ENCODE measurements around the gene C6orf120. TPM values are rescaled to one million over a fixed set of nuclear protein-coding genes. Genes with fewer than 3 reads are reported as not detected.

Gene C6orf120
- total RNA-seq, 1 donor, result 25.7 TPM

- H3K4me1 ChIP-seq (ENCODE audit: insufficient read depth, low read length), result peaks cover 35% of the 10 kb centered on the region
- H3K4me3 ChIP-seq (ENCODE audit: low read length), result peak overlapping the region; percentile 71
- no peaks in the 10 kb centered on the region for H3K9me3 ChIP-seq (ENCODE audit: low read depth, low read length)
These were observed 917 bp downstream of the C6orf120 start for GRCh38 chr6:169702840-169703246.

GRCh38 chr6:169707772-169708171, 5.8 kb downstream of the C6orf120 start:
- Histone ChIP-seq H3K27me3 (ENCODE audit: insufficient read depth, low read length) (no peaks in the 10 kb centered on the region), H3K4me3 (ENCODE audit: low read length) (no peak overlapping the region)

More at GRCh38 chr6:169702840-169703246, 917 bp downstream of the C6orf120 start:
- no peaks in the 10 kb centered on the region for H3K27me3 ChIP-seq (ENCODE audit: insufficient read depth, low read length)

GRCh38 chr6:169709293-169709692, 7.4 kb downstream of the C6orf120 start:
- no peaks in the 10 kb centered on the region for H3K27me3 ChIP-seq (ENCODE audit: insufficient read depth, low read length)
- peaks cover under 1% of the 10 kb centered on the region for H3K4me1 ChIP-seq (ENCODE audit: insufficient read depth, low read length)
- no peak overlapping the region for H3K4me3 ChIP-seq (ENCODE audit: low read length)
- H3K9me3 ChIP-seq (ENCODE audit: low read depth, low read length), result no peaks in the 10 kb centered on the region

More at GRCh38 chr6:169707772-169708171, 5.8 kb downstream of the C6orf120 start:
- Histone ChIP-seq H3K4me1 (ENCODE audit: insufficient read depth, low read length) (peaks cover 15% of the 10 kb centered on the region), H3K9me3 (ENCODE audit: low read depth, low read length) (no peaks in the 10 kb centered on the region)

- Histone ChIP-seq H3K27me3 (ENCODE audit: insufficient read depth, low read length) (no peaks in the 10 kb centered on the region), H3K9me3 (ENCODE audit: low read depth, low read length) (no peaks in the 10 kb centered on the region), H3K4me1 (ENCODE audit: insufficient read depth, low read length) (no peaks in the 10 kb centered on the region), H3K4me3 (ENCODE audit: low read length) (no peak overlapping the region)
These were observed 8.1 kb downstream of the C6orf120 start for GRCh38 chr6:169710009-169710408.

DNA sequence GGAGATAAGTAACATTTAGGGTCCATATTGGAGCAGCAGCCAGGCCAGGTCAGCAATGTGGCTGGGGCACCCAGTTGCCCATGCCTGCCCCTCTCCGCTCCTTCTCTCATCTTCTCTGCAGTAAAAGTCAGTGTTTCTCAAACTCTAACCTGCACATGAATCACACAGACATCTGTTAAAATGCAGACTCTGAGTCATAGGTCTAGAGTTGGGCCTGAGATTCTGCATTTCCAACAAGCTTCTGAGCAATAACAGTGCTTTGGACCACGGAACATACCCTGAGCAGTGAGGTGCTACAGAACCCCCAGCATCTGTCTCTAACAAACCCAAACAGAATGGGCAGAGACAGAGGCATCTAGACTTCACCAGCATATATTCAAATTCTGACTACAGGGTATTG, 12.3 kb downstream of the C6orf120 start:
- Histone ChIP-seq H3K27me3 (ENCODE audit: insufficient read depth, low read length) (no peaks in the 10 kb centered on the region), H3K9me3 (ENCODE audit: low read depth, low read length) (no peaks in the 10 kb centered on the region), H3K4me1 (ENCODE audit: insufficient read depth, low read length) (no peaks in the 10 kb centered on the region), H3K4me3 (ENCODE audit: low read length) (no peak overlapping the region)

DNA sequence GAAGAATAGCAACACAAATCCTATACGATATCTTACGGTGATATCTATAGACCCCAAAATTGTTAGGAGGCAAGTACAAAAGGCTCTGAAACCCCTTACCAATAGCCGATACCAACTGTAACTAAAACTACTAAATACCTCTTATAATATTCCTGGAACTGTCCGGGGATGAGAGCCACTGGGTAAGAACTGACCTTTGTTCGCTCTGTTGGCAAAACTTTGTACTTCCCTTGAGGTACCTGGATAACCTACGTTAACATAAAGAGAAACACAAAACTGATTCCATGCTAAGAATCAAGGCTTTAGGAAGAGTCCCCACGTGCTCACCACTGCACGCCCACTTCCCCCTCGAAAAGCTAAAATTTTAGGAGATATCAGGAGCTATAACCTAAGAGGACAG, 12.7 kb downstream of the C6orf120 start:
- Histone ChIP-seq H3K9me3 (ENCODE audit: low read depth, low read length) (no peaks in the 10 kb centered on the region), H3K4me3 (ENCODE audit: low read length) (no peak overlapping the region), H3K27me3 (ENCODE audit: insufficient read depth, low read length) (no peaks in the 10 kb centered on the region), H3K4me1 (ENCODE audit: insufficient read depth, low read length) (no peaks in the 10 kb centered on the region)

- Histone ChIP-seq H3K9me3 (ENCODE audit: low read depth, low read length) (no peaks in the 10 kb centered on the region), H3K4me3 (ENCODE audit: low read length) (no peak overlapping the region), H3K27me3 (ENCODE audit: insufficient read depth, low read length) (no peaks in the 10 kb centered on the region), H3K4me1 (ENCODE audit: insufficient read depth, low read length) (peaks cover 9% of the 10 kb centered on the region)
These were observed 17.2 kb downstream of the C6orf120 start for GRCh38 chr6:169719117-169719516.

DNA sequence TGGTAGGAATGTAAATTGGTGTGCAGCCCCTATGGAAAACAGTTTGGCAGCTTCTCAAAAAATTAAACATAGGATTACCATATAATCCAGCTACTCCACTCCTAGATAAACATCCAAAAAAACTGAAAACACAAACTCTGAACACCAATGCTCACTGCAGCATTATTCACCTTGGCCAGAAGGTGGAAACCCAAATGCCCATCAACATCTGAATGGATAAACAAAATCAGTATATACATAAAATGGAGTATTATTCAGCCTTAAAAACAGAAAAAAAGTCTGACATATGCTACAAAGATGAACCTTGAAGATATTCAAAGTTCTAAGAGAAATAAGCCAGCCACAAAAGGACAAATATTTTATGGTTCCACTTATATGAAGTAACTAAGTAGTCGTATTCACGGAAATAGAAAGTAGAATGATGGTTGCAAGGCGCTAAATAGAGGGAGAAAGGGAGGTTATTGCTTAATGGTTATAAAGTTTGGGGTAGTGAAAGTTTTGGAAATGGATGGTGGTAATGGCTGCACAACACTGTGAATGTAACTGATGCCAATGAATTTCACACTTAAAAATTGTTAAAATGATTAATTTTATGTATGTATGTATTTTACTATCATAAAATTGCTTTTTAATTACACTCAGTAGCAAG, 18.4 kb downstream of the C6orf120 start:
- no peak overlapping the region for H3K4me3 ChIP-seq (ENCODE audit: low read length)
- no peaks in the 10 kb centered on the region for H3K9me3 ChIP-seq (ENCODE audit: low read depth, low read length)

DNA sequence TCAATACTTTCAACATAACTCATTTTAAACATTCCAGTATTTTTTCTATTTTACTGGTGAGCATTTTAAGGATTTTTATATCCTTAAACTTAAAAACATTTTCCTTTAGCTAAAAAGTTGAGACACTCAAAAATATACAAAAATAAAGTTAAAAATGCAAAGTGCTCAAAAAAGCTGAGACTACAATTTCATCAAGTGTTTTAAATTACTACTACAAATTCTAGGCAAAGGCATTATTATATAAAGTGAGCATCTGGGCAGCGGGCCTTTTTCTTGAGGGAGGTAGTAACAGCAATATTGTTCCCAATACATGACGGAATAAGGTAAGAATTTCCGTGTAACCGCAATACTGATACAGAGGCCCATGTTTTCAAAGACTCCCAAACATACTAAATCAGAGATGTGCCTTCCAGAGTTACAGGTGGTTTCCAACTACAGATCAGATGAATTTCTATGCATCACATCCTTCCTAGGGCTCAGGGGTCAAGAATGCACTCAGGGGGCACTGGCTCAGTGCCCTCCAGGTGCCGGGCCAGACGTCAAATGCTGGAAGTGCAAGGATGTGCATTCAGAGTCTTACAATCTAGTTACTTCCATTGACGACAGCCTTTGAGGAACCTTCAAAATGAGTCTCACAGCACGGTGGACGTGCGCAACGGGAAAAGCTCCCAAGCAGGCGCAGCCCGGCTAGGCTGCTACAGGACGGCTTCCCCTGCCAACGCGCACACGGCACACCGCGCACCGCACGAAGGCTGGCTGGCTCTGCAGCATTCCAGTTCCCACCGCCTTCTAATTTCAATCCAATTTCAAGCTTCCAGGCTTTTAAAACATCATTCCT, 20.7 kb downstream of the C6orf120 start:
- peaks cover 18% of the 10 kb centered on the region for H3K4me1 ChIP-seq (ENCODE audit: insufficient read depth, low read length)
- H3K9me3 ChIP-seq (ENCODE audit: low read depth, low read length), result no peaks in the 10 kb centered on the region
- no peaks in the 10 kb centered on the region for H3K27me3 ChIP-seq (ENCODE audit: insufficient read depth, low read length)
- peak overlapping the region; percentile 57 for H3K4me3 ChIP-seq (ENCODE audit: low read length)

More for the DNA sequence above, 18.4 kb downstream of the C6orf120 start:
- H3K27me3 ChIP-seq (ENCODE audit: insufficient read depth, low read length), result no peaks in the 10 kb centered on the region
- peaks cover 14% of the 10 kb centered on the region for H3K4me1 ChIP-seq (ENCODE audit: insufficient read depth, low read length)

DNA sequence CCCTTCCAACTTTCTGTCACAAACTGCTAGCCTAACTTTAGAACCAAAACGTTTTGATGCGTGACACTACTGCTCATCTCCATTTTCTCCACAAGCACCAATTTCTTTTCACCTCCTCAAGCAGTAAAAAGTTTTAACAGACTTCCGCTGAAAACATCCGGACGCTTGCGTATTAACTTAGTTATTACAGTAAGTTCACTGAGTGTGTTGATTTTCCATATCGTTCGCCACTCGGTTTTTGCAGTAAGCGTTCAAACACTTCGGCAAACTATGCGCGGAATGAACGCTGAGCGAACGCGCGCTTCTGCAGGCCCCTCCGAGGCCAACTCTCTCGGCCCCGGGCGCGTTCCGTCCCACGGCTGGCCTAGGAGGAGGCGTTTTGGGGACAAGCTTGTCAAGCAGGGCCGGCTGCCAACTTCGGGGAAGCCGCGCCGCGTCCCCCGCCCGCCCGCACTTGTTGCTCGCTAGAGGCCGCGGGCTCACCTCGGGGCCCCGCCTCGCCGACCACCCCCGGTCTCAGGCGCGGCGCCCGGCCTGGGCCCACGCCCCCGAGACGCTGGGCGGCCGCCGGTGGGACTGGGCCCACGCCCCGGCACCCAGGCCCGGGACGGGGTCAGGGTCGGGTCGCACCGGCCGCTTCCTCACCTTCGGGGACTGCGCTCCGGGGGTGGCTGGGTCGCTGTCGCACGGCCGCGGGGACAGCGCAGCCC, 21.4 kb downstream of the C6orf120 start:
- no peaks in the 10 kb centered on the region for H3K9me3 ChIP-seq (ENCODE audit: low read depth, low read length)
- no peaks in the 10 kb centered on the region for H3K27me3 ChIP-seq (ENCODE audit: insufficient read depth, low read length)
- H3K4me3 ChIP-seq (ENCODE audit: low read length), result peak overlapping the region; percentile 57
- peaks cover 18% of the 10 kb centered on the region for H3K4me1 ChIP-seq (ENCODE audit: insufficient read depth, low read length)

- Histone ChIP-seq H3K27me3 (ENCODE audit: insufficient read depth, low read length) (no peaks in the 10 kb centered on the region), H3K4me1 (ENCODE audit: insufficient read depth, low read length) (peaks cover 18% of the 10 kb centered on the region), H3K9me3 (ENCODE audit: low read depth, low read length) (no peaks in the 10 kb centered on the region), H3K4me3 (ENCODE audit: low read length) (peak overlapping the region; percentile 30)
These were observed 22.1 kb downstream of the C6orf120 start for GRCh38 chr6:169723991-169724493.

GRCh38 chr6:169724494-169725124, 22.7 kb downstream of the C6orf120 start, which contains the start of gene PHF10:
TSS of gene PHF10 (minus strand) at chr6:169724500. CDS start at chr6:169723931, 569 bp downstream.
- Histone ChIP-seq H3K4me1 (ENCODE audit: insufficient read depth, low read length) (peaks cover 18% of the 10 kb centered on the region), H3K4me3 (ENCODE audit: low read length) (peak within 1 kb of the TSS; percentile 57), H3K9me3 (ENCODE audit: low read depth, low read length) (no peaks in the 10 kb centered on the region), H3K27me3 (ENCODE audit: insufficient read depth, low read length) (no peaks in the 10 kb centered on the region)

- Histone ChIP-seq H3K27me3 (ENCODE audit: insufficient read depth, low read length) (no peaks in the 10 kb centered on the region), H3K4me1 (ENCODE audit: insufficient read depth, low read length) (peaks cover 18% of the 10 kb centered on the region), H3K9me3 (ENCODE audit: low read depth, low read length) (no peaks in the 10 kb centered on the region), H3K4me3 (ENCODE audit: low read length) (peak overlapping the region; percentile 46)
These were observed 23.5 kb downstream of the C6orf120 start for GRCh38 chr6:169725125-169726048.

- H3K9me3 ChIP-seq (ENCODE audit: low read depth, low read length), result no peaks in the 10 kb centered on the region
- no peaks in the 10 kb centered on the region for H3K27me3 ChIP-seq (ENCODE audit: insufficient read depth, low read length)
- peaks cover 18% of the 10 kb centered on the region for H3K4me1 ChIP-seq (ENCODE audit: insufficient read depth, low read length)
- H3K4me3 ChIP-seq (ENCODE audit: low read length), result no peak overlapping the region
These were observed 24.1 kb downstream of the C6orf120 start for GRCh38 chr6:169726049-169726400.

Measured in mononuclear cell (primary cell).